ENCODE data around the gene RHOC.

RHOC gene

GRCh38 chr1:112674986-112675727, 31.8 kb downstream of the RHOC start (continued):
- no peak for TF ChIP-seq ZNF148 (tag by site-specific recombination; IDR thresholded peaks at IDR 0.05; ENCODE audit: borderline replicate concordance)
- TF ChIP-seq ZNF404 (tag by site-specific recombination; IDR thresholded peaks at IDR 0.05), result no peak
- TF ChIP-seq ATF2 (tag by site-specific recombination; IDR thresholded peaks at IDR 0.05; ENCODE audit: low read depth), result no peak
- no peak for TF ChIP-seq ZNF398 (tag by site-specific recombination; IDR thresholded peaks at IDR 0.05)
- no peak for TF ChIP-seq ZBTB6 (tag by site-specific recombination; IDR thresholded peaks at IDR 0.05)
- 0 out of 2 replicates have a peak, but pooled peaks have one; percentile 11 for TF ChIP-seq MEIS1 (CRISPR knock-in tag; IDR thresholded peaks at IDR 0.05; ENCODE audit: borderline replicate concordance)
- no peak for TF ChIP-seq ZNF513 (tag by site-specific recombination; IDR thresholded peaks at IDR 0.05)
- peak; percentile 39; the same call in 1 of the 2 replicates for TF ChIP-seq ZNF394 (tag by site-specific recombination; IDR thresholded peaks at IDR 0.05; ENCODE audit: borderline replicate concordance)
- peak; percentile 27; the same call in 1 of the 2 replicates for TF ChIP-seq ZNF596 (tag by site-specific recombination; IDR thresholded peaks at IDR 0.05)
- TF ChIP-seq ZBTB8A (tag by site-specific recombination; IDR thresholded peaks at IDR 0.05), result peak; percentile 81
- no peak for TF ChIP-seq ZNF341 (tag by site-specific recombination; IDR thresholded peaks at IDR 0.05; ENCODE audit: low read depth)
- no peak for TF ChIP-seq KLF9 (tag by site-specific recombination; IDR thresholded peaks at IDR 0.05; ENCODE audit: low read depth)
- TF ChIP-seq TRIM28 (IDR thresholded peaks at IDR 0.05; ENCODE audit: borderline replicate concordance, low read length), result 0 out of 2 replicates have a peak, but pooled peaks have one; percentile 29
- no peak for TF ChIP-seq ZBTB48 (tag by site-specific recombination; IDR thresholded peaks at IDR 0.05)
- TF ChIP-seq ZNF174 (tag by site-specific recombination; IDR thresholded peaks at IDR 0.05), result no peak
- peak; percentile 38; the same call in 1 of the 2 replicates for TF ChIP-seq ZNF449 (tag by site-specific recombination; IDR thresholded peaks at IDR 0.05)
- peak; percentile 74 for TF ChIP-seq GLIS1 (tag by site-specific recombination; IDR thresholded peaks at IDR 0.05)
- TF ChIP-seq ZNF426 (tag by site-specific recombination; IDR thresholded peaks at IDR 0.05), result no peak
- no peak for TF ChIP-seq ZNF292 (tag by site-specific recombination; IDR thresholded peaks at IDR 0.05; ENCODE audit: borderline replicate concordance, low read depth)
- no peak for TF ChIP-seq ZBTB1 (tag by site-specific recombination; IDR thresholded peaks at IDR 0.05)
- no peak for TF ChIP-seq BCL11B (tag by site-specific recombination; IDR thresholded peaks at IDR 0.05; ENCODE audit: low read depth)
- TF ChIP-seq SCRT2 (tag by site-specific recombination; IDR thresholded peaks at IDR 0.05), result peak; percentile 99
- no peak for TF ChIP-seq ZNF423 (tag by site-specific recombination; IDR thresholded peaks at IDR 0.05)
- no peak for TF ChIP-seq OSR2 (tag by site-specific recombination; IDR thresholded peaks at IDR 0.05)
- TF ChIP-seq ZNF302 (tag by site-specific recombination; IDR thresholded peaks at IDR 0.05; ENCODE audit: low read depth), result no peak
- no peak for TF ChIP-seq ZNF184 (tag by site-specific recombination; IDR thresholded peaks at IDR 0.05)
- TF ChIP-seq PBX3 (CRISPR knock-in tag; IDR thresholded peaks at IDR 0.05), result peak; percentile 86; the same call in 1 of the 2 replicates

All from HEK293 (cell line).